ENCODE measurements around the gene TCP10L.
"Not testable (repeated sequence)": the region's sequence is repeated elsewhere in the genome, so short reads cannot be mapped to it uniquely, and the experiment has no call there.

Gene TCP10L

GRCh38 chr21:32554832-32555638 is 30.3 kb downstream of the TCP10L start:
- no peak for DNase-seq (ENCODE audit: low read depth)

DNA sequence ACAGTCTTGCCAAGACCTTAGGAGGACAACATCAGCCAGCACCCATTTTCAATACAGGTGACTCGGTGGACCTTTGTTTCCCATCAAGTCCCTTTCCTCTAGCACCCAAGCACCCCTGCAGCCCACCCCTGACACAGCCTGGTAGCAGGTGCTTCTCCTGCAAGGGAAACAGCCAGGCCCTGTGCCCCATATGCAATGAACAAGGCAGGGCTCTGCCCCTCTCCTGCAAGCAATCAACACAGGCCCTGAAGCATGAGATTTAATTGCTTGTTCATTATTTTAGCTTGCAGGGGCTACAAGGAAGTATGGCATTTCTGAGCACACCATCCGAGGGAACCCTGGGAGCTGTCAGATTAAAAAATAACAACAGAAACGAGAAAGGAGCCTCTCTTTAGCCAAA is 35.4 kb downstream of the TCP10L start:
- DNase-seq (ENCODE audit: low read depth) = no peak

DNA sequence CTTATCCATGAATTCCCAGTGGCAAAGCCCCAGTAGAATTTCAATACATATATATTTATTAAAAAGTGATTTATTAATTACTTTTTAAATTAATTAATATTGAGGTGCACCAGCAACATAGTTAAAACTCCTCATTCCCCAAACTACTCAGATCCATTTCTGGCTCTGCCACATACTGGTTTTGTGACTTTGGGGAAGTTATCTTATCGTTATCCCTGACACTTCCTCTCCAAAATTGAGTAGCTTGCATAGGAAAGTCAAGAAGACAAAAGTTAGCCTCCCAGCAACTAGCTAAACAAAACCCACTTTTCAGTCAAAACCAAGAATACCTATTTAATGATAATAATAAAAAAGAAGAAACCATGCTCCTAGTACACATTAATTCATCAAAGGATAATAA is 35.9 kb downstream of the TCP10L start:
- no peak for DNase-seq (ENCODE audit: low read depth)

DNA sequence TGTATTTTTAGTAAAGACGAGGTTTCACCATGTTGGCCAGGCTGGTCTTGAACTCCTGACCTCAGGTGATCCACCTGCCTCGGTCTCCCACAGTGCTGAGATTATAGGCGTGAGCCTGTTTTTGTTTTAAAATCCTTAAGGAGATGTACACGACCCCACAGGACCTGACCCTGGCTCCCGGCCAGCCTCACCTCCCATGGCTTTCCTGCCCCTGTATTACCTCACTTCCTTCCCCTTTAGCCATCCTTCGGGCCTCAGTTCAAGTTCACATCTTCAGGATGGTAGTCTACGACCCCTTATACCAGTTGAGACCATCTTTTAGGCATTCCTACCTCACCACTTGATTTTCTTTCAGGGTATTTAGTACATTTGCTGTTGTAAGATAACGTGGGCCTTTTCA is 36.3 kb downstream of the TCP10L start:
- no peak for DNase-seq (ENCODE audit: low read depth)

- no peak for DNase-seq (ENCODE audit: low read depth)
Measured at GRCh38 chr21:32547018-32547417, 38.3 kb downstream of the TCP10L start.

DNA sequence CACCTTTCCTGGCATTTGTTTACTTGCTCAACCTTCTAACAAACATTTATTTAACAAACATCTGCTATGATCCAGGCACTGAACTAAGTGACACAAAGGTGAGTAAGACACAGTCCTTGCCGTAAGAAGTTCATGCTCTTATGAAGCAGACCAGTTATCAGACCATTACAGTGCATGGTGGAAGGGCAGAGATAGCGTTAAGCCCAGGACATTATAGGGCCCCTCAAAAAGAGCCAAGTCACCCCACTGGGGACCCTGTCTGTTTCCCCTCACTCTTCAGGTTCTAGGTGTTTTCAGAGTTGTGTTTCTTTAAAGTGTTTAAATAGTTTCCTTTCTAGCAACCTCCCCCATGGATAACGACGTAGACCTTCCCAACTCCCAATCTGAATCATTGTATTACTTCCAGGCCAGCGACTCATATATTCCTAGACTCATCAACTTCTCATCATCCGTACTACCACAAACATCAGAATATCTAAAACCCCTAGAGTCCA is 39.3 kb downstream of the TCP10L start:
- no peak for DNase-seq (ENCODE audit: low read depth)

GRCh38 chr21:32544697-32545096 is 40.6 kb downstream of the TCP10L start:
- no peak for DNase-seq (ENCODE audit: low read depth)

DNA sequence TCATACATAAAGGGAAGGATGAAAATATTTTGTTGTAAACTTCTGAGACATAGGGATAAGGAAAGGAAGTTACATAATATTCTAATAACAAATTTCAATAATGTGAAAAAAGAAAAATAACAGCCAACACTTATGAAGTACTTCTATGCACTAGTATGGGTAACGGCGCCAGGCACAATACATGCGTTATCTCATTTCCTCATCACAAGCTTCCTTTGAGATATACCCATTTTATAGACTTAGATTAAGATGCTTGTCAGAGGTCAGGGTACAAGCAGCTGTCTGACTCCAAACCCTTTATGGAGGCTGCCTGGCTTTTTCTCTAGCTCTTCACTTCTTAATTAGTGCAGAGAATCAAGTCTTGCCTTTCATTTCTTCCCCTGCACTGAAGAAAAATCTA is 41.3 kb downstream of the TCP10L start:
- no peak for DNase-seq (ENCODE audit: low read depth)

DNA sequence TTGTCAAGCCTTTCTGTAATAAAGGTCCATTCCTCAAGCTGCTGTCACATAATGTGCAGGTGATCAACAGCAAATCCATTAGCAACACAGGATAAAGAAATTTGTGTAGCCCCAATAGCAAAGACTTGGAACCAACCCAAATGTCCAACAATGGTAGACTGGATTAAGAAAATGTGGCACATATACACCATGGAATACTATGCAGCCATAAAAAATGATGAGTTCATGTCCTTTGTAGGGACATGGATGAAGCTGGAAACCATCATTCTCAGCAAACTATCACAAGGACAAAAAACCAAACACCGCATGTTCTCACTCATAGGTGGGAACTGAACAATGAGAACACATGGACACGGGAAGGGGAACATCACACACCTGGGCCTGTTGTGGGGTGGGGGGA is 42.3 kb downstream of the TCP10L start:
- DNase-seq (ENCODE audit: low read depth) = not testable (repeated sequence)

DNA sequence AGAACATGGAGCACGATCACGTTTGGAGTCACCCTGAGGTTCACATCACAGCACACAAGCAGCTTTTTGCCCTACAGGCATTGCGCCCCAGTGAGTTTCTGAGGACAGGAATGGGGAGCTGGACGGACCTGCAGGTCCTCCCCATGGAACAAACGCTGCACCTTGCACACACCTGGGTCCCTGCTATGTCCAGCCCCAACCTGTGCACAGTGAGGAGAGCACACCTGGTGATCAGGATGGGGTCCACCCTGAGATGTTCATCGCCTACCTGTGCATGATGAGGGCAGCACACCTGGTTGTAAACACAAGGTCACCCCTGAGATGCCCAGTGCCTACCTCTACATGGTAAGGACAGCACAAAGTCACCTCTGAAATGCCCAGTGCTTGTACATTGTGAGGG is 45.9 kb downstream of the TCP10L start:
- no peak for DNase-seq (ENCODE audit: low read depth)

- no peak for DNase-seq (ENCODE audit: low read depth)
Measured at GRCh38 chr21:32538147-32538792, 47.1 kb downstream of the TCP10L start.

DNA sequence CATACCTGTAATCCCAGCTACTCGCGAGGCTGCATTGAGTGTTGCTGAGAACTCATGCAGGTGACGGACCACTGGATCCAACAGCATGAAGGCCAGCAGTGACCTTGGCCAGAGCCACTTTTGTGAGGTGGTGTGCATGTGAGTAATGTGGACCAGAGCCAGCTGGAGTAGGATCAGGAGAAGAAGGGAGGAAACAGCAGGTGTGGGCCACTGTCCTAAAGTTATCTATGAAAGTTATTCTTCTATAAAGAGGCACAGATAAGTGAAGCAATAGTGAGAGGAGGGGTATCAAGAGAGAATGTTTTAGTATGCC is 47.8 kb downstream of the TCP10L start:
- DNase-seq (ENCODE audit: low read depth) = no peak

GRCh38 chr21:32535612-32536011 is 49.7 kb downstream of the TCP10L start:
- no peak for DNase-seq (ENCODE audit: low read depth)

DNA sequence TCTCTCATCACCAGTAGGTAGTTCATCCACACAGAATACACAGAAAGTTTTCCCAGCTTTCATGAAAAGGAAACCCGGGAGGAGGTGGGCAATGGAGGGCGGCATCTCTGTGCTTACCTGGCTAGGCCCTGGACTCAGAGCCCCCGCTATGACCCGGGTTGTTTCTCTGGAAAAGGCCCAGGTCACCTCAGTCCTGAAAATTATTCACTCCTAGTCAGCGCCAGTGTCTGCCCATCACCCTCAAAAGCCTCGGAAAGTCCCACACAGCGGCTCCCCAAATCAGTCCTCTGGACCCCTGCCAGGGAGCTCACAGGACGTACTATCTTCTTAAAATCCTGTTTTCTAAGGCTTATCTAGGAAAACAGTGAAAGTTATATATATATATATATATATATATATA is 51.2 kb downstream of the TCP10L start:
- no peak for DNase-seq (ENCODE audit: low read depth)

DNA sequence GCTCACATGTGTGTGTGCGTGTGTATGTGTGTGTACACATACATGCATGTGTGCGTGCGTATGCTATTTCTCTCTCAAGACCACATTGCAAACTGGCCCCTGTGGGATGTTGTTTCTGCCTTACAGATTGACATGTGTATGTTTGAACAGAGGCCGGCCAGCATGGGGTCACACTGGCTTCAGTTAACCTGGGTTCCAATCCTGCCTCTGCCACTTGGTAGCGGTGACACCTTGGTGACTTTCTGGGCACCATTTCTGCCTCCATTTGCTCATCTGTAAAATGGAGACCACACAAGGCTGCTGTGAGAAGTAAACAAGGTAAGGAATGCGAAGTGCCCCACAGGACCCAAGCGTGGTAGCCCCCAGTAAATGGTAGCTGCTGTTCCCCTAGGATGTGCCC is 51.7 kb downstream of the TCP10L start:
- no peak for DNase-seq (ENCODE audit: low read depth)

DNA sequence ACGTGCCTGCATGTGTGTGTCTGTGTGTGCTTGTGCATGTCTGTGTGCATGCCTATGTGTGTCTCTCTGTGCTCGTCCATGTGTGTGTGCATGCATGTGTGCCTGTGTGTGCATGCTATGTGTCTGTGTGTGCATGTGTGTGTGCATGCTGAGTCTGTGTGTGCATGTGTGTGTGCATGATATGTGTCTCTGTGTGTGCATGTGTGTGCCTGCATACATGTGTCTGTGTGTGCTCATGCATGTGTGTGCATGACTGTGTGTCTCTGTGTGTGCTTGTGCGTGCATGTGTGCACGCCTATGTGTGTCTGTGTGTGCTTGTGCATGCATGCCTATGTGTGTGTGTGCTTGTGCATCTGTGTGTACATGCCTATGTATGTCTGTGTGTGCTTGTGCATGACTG is 52.3 kb downstream of the TCP10L start:
- no peak for DNase-seq (ENCODE audit: low read depth)

- no peak for DNase-seq (ENCODE audit: low read depth)
Measured at GRCh38 chr21:32532636-32533035, 52.7 kb downstream of the TCP10L start.

DNA sequence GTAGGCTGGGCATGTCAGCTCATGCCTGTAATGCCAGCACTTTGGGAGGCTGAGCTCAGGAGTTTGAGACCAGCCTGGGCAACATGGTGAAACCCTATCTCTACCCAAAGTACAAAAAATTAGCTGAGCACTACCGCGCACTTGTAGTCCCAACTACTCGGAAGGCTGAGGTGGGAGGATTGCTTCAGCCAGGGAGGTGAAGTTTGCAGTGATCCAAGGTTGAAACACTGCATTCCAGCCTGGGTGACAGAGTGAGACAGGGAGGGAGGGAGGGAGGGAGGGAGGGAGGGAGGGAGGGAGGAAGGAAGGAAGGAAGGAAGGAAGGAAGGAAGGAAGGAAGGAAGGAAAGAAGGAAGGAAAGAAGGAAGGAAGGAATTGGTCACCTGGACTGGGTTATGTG is 53.8 kb downstream of the TCP10L start:
- DNase-seq (ENCODE audit: low read depth) = not testable (repeated sequence)

GRCh38 chr21:32530809-32531208 is 54.5 kb downstream of the TCP10L start:
- DNase-seq (ENCODE audit: low read depth) = not testable (repeated sequence)

- DNase-seq (ENCODE audit: low read depth) = no peak
Measured at GRCh38 chr21:32529679-32530078, 55.6 kb downstream of the TCP10L start.

DNA sequence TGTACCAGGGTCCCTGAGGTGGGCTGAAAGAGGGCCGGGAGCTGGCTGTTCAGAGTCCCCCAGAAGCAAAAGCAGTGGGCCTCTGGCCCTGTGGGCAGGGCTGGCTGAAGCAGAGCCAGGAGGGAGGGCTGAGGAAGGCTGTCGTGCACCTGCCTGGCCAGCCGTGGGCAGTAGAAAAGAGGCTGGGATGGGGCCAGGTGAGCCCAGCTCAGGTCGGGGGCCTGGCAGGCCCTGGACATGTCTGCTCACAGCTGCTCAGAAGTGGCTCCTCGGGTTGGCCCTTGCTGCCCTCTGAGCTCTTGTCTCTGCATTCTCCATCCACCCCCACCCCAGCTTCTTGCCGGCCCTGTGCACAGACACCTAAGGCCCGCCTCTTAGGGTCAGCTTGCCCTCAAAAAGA is 60.0 kb downstream of the TCP10L start:
- no peak for DNase-seq (ENCODE audit: low read depth)

DNA sequence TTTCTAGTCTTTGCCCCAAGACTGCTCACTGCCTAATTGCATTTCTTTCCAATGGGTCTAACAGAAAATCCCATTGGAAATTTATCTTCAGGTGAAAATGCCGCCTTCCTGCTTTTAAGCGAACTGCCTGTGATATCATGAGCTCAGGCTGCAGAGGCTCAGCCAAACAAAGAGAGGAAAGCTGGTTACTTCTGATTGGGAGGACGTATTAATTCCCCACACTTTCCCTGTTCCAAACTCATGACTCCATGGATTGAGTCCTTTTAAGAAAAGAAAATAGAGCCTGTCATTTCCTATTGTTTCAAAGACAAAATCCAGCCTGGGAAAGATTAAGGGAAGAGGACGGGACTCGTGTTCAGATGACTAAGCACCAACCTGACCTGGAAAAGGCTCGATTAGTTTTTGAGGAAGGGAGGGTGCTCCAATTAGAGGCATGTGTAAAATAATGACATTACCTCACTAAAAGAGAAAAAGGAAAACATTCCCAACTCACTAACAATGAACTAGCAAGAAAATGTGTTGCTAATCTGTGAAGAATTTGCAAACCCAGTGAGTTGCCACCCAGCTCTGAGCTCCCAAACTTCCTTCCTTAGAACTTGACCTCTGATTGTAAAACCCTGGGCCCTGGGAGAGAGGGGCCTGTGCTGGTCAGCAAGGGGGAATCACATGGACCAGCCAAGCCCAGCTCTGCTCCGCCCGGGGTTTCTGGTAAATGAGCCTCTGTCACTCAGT is 61.2 kb downstream of the TCP10L start:
- DNase-seq (ENCODE audit: low read depth) = no peak

All from stimulated activated CD8-positive, alpha-beta memory T cell treated with anti-CD3 and anti-CD28 coated beads, Interleukin-15, amount 100 ng/mL, for 24 hours (primary cell).